Ishikawa (cell line): ENCODE measurements around the gene ONECUT1.

Experiments used
- CEBPB ChIP-seq: IDR thresholded peaks from 2 replicates; pipeline ENCODE4 v1.6.1; 2012
- CREB1 ChIP-seq: IDR thresholded peaks from 2 replicates; pipeline ENCODE4 v1.6.1; 2012; ENCODE audit warnings: low read depth
- EGR1 ChIP-seq: IDR thresholded peaks from 2 replicates; pipeline ENCODE4 v1.6.1; 2012
- EP300 ChIP-seq: IDR thresholded peaks from 2 replicates; pipeline ENCODE4 v1.6.1; 2012; ENCODE audit warnings: borderline replicate concordance
- FOXM1 ChIP-seq: IDR thresholded peaks from 2 replicates; pipeline ENCODE4 v1.6.1; 2012; ENCODE audit warnings: low read depth, borderline replicate concordance
- MAX ChIP-seq: IDR thresholded peaks from 2 replicates; pipeline ENCODE4 v1.6.1; 2012
- NFIC ChIP-seq: IDR thresholded peaks from 2 replicates; pipeline ENCODE4 v1.6.1; 2012
- RAD21 ChIP-seq: IDR thresholded peaks from 2 replicates; pipeline ENCODE4 v1.6.1; 2012; ENCODE audit warnings: low read depth
- REST ChIP-seq: IDR thresholded peaks from 2 replicates; pipeline ENCODE4 v1.6.1; 2012; ENCODE audit warnings: low read depth, mild to moderate bottlenecking
- TAF1 ChIP-seq: IDR thresholded peaks from 2 replicates; pipeline ENCODE4 v1.6.1; 2012; ENCODE audit warnings: low read depth, mild to moderate bottlenecking
- TCF12 ChIP-seq: IDR thresholded peaks from 2 replicates; pipeline ENCODE4 v1.6.1; 2012; ENCODE audit warnings: low read depth
- TEAD4 ChIP-seq: IDR thresholded peaks from 2 replicates; pipeline ENCODE4 v1.6.1; 2012
- YY1 ChIP-seq: IDR thresholded peaks from 2 replicates; pipeline ENCODE4 v1.6.1; 2012; ENCODE audit warnings: low read depth
- ZBTB7A ChIP-seq: IDR thresholded peaks from 2 replicates; pipeline ENCODE4 v1.6.1; 2012; ENCODE audit warnings: low read depth
- TF ChIP-seq, protein P1 (sequence below): IDR thresholded peaks from 2 replicates; pipeline ENCODE4 v1.6.1; 2012

Gene ONECUT1

DNA sequence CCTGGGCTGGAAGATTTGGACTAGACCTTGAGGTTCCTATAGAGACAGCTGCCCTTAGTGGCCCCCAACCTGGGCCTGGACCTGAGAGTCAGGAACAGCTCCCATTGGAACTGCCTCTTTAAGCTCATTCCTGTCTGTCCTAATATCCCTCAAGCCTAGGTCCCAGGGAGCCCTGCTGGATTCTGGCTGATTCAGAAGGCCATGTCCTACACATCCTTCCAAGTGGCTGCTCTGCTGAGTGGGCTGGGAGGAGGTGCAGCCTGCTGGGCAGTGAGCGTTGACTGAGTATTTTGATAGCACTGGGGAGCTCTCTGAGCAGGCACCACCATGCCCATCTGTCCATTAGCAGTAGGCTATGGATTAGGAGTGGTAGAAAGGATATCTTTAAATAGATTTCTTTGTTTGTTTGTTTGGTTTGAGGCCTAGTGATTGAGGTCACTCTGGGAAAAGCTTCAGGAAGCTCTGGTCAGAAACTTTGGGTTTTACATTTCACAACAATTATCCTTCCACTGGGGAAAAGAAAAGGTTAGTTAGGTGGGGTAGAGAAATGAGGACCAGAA lies 56.4 kb downstream of the ONECUT1 start:
- TF ChIP-seq EGR1 (no peak), MAX (no peak), ZBTB7A (no peak), CEBPB (no peak), FOXM1 (no peak), TCF12 (no peak), EP300 (no peak)

DNA sequence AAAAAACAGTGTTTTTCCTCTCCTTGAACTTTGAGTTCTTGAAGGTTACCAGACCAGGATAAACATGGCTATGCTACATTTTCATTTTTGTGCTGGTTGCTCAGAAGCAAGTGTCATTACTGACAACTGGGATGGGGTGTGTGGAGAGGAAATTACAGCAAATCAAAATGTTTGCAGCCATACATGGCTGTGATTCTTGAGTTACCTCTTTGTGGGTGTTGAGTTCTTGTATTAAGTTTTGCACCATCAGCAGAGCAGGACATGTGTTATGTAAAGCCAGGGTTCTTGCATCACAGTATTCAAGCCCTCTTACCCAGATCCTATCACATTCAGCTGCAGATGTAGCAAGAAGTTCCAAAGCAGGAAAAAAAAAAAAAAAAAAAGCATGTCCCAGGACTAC lies 57.0 kb downstream of the ONECUT1 start:
- TF ChIP-seq, protein P1, sequence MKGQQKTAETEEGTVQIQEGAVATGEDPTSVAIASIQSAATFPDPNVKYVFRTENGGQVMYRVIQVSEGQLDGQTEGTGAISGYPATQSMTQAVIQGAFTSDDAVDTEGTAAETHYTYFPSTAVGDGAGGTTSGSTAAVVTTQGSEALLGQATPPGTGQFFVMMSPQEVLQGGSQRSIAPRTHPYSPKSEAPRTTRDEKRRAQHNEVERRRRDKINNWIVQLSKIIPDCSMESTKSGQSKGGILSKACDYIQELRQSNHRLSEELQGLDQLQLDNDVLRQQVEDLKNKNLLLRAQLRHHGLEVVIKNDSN: no peak
- TF ChIP-seq REST: no peak
- TF ChIP-seq MAX: no peak
- TF ChIP-seq TCF12: no peak
- TF ChIP-seq TEAD4: no peak

DNA sequence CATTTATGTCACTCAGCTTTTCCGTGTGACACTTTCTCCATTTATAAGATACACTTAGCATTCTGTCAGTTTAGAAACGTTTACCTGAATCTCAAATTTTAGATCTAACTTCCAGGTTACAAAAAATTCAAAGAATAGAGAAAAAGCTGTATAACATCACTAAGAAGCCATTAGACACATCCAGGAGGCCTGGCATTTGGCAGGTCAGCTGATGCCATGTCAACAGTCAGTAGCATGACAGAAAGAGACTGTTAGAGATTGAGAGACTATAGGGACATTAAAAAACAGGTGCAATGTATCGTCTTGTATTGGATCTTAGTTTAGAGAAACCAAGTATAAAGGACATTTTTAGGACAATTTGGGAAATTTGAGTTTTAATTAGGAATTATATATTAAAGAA lies 57.6 kb downstream of the ONECUT1 start:
- TF ChIP-seq CEBPB: no peak

DNA sequence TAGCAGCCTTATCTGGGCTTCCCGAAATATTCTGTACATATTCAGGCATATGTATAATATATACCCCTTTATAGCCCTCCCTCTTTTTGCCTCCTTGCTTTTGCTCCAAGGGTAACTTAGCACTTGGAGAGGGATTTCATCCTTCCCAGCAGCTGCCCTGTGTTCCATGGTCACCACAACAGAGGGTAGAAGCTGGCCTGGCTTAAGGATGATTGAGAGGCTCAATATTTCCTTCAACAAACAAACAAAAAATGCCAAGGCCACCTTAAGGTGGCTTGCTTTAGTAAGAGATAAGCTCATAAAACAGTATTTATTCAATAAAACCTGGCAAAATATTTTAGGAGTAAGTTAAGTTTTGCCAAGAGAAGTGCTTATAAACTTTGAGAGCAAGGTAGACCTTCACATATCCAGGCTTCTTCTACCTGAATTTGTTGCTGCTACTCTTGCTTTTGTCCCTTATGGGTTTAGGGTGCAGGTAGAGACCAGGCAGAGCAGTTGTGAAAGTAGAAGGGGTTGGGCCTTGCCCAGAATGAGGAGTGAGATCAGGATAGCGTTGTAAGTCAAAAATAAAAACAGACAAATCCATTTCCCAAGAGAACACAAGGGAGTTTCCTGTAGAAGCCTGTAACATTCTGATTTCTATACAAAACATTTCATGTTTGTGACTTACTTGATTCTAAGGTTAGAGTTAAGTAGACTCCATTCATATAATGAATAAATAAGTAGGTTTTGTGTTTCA lies 58.2 kb downstream of the ONECUT1 start:
- TF ChIP-seq TCF12 (no peak), MAX (no peak), CREB1 (no peak), RAD21 (no peak), YY1 (no peak), EP300 (no peak), FOXM1 (no peak), TAF1 (no peak), EGR1 (no peak), NFIC (no peak), CEBPB (no peak), TEAD4 (no peak)
- TF ChIP-seq, protein P1: no peak

- TF ChIP-seq RAD21 (no peak), CREB1 (no peak), TAF1 (no peak), REST (no peak), MAX (no peak), EGR1 (no peak), CEBPB (no peak), TCF12 (no peak), NFIC (no peak), TEAD4 (no peak)
- TF ChIP-seq, protein P1: no peak
Measured at GRCh38 chr15:52731004-52731403, 59.1 kb downstream of the ONECUT1 start.
